Measurements from ENCODE around the gene NFATC2.
"Not testable (repeated sequence)": the region's sequence is repeated elsewhere in the genome, so short reads cannot be mapped to it uniquely, and the experiment has no call there.

The NFATC2 gene

GRCh38 chr20:51469046-51469445 lies 73.5 kb downstream of the NFATC2 start:
- no peak for DNase-seq

- DNase-seq: no peak
Measured at GRCh38 chr20:51468636-51469035, 73.9 kb downstream of the NFATC2 start.

- no peak for DNase-seq
Measured at GRCh38 chr20:51467956-51468626, 74.4 kb downstream of the NFATC2 start.

GRCh38 chr20:51463998-51464397 lies 78.5 kb downstream of the NFATC2 start:
- no peak for DNase-seq

GRCh38 chr20:51463560-51463959 lies 79.0 kb downstream of the NFATC2 start:
- no peak for DNase-seq

- DNase-seq: no peak
Measured at GRCh38 chr20:51462566-51463276, 79.8 kb downstream of the NFATC2 start.

- DNase-seq: not testable (repeated sequence)
Measured at GRCh38 chr20:51461846-51462245, 80.7 kb downstream of the NFATC2 start.

- no peak for DNase-seq
Measured at GRCh38 chr20:51461306-51461705, 81.2 kb downstream of the NFATC2 start.

- DNase-seq: no peak
Measured at GRCh38 chr20:51460569-51461265, 81.8 kb downstream of the NFATC2 start.

GRCh38 chr20:51460163-51460562 lies 82.4 kb downstream of the NFATC2 start:
- no peak for DNase-seq

GRCh38 chr20:51458751-51459439 lies 83.6 kb downstream of the NFATC2 start:
- no peak for DNase-seq

- DNase-seq: no peak
Measured at GRCh38 chr20:51457533-51457932, 85.0 kb downstream of the NFATC2 start.

- DNase-seq: no peak
Measured at GRCh38 chr20:51456511-51457509, 85.7 kb downstream of the NFATC2 start.

GRCh38 chr20:51454250-51454865 lies 88.2 kb downstream of the NFATC2 start:
- no peak for DNase-seq

- DNase-seq: no peak
Measured at GRCh38 chr20:51452734-51453365, 89.7 kb downstream of the NFATC2 start.

GRCh38 chr20:51452091-51452613 lies 90.4 kb downstream of the NFATC2 start:
- DNase-seq: no peak

GRCh38 chr20:51451484-51451883 lies 91.0 kb downstream of the NFATC2 start:
- no peak for DNase-seq

GRCh38 chr20:51450984-51451383 lies 91.5 kb downstream of the NFATC2 start:
- DNase-seq: no peak

GRCh38 chr20:51450221-51450712 lies 92.3 kb downstream of the NFATC2 start:
- no peak for DNase-seq

GRCh38 chr20:51449498-51450220 lies 92.9 kb downstream of the NFATC2 start:
- no peak for DNase-seq

All from CD4-positive, alpha-beta T cell treated with Interleukin-12 subunit alpha and Interleukin-12 subunit beta, for 1 hour (primary cell).